GM23338 (cell line): ENCODE data around the gene CMKLR1. TPM values are rescaled to one million over a fixed set of nuclear protein-coding genes. Genes with fewer than 3 reads are reported as not detected.

Experiments
- ATAC-seq: fragments of 200-7000 bp; cut with Tn5 transposase; 3 replicates; pipeline ENCODE4 v1.9.1; 2020
- DNase-seq: peaks from one replicate; pipeline ENCODE4 v3.0.0-alpha.2; 2015; ENCODE audit warnings: low spot score
- H2AFZ ChIP-seq: fragments of 200-600 bp; sonication (generic); 2 replicates; pipeline ENCODE4 v1.8.0; 2016; ENCODE audit warnings: antibody characterized with exemption, mild to moderate bottlenecking, moderate library complexity
- H3F3A ChIP-seq: fragments of 200-600 bp; sonication (generic); replicated peaks from 2 replicates; pipeline ENCODE4 v1.8.0; 2017; ENCODE audit warnings: antibody characterized with exemption, mixed run types, low read depth
- H3K27ac ChIP-seq: fragments of 200-600 bp; sonication (generic); 2 replicates; pipeline ENCODE4 v1.6.1; 2016; ENCODE audit warnings: low read depth
- H3K27me3 ChIP-seq: fragments of 200-600 bp; sonication (generic); 2 replicates; pipeline ENCODE4 v1.8.0; 2016; ENCODE audit warnings: mild to moderate bottlenecking, mixed run types, moderate library complexity; ENCODE audit not compliant: insufficient read depth
- H3K36me3 ChIP-seq: fragments of 200-600 bp; sonication (generic); 2 replicates; pipeline ENCODE4 v1.8.0; 2016; ENCODE audit warnings: mild to moderate bottlenecking; ENCODE audit not compliant: insufficient read depth
- H3K4me1 ChIP-seq: fragments of 200-600 bp; sonication (generic); 2 replicates; pipeline ENCODE4 v1.8.0; 2016; ENCODE audit warnings: mild to moderate bottlenecking, moderate library complexity; ENCODE audit not compliant: insufficient read depth
- H3K4me2 ChIP-seq: fragments of 200-600 bp; sonication (generic); 2 replicates; pipeline ENCODE4 v1.7.1; 2017; ENCODE audit warnings: mixed run types
- H3K4me3 ChIP-seq: fragments of 200-600 bp; sonication (generic); 2 replicates; pipeline ENCODE4 v1.6.1; 2016; ENCODE audit warnings: mixed run types
- H3K79me2 ChIP-seq: fragments of 200-600 bp; sonication (generic); replicated peaks from 2 replicates; pipeline ENCODE4 v1.8.0; 2017; ENCODE audit warnings: mild to moderate bottlenecking; ENCODE audit not compliant: insufficient read depth
- H3K9me2 ChIP-seq: fragments of 200-600 bp; sonication (generic); 2 replicates; pipeline ENCODE4 v1.8.0; 2017; ENCODE audit not compliant: insufficient read depth
- H4K20me1 ChIP-seq: fragments of 200-600 bp; sonication (generic); replicated peaks from 2 replicates; pipeline ENCODE4 v1.8.0; 2017; ENCODE audit warnings: mild to moderate bottlenecking; ENCODE audit not compliant: insufficient read depth
- H3K27ac Mint-ChIP-seq: 2 replicates; pipeline ENCODE4 v1.8.0; 2020; ENCODE audit warnings: inconsistent platforms, mild to moderate bottlenecking, moderate library complexity, mixed read lengths
- H3K27me3 Mint-ChIP-seq: 3 replicates; pipeline ENCODE4 v1.8.0; 2022; ENCODE audit warnings: low read depth, mild to moderate bottlenecking, moderate library complexity, mixed read lengths, inconsistent platforms; ENCODE audit not compliant: insufficient read depth, poor library complexity
- H3K36me3 Mint-ChIP-seq: 3 replicates; pipeline ENCODE4 v1.8.0; 2021; ENCODE audit warnings: low read depth, mild to moderate bottlenecking, inconsistent platforms, moderate library complexity, mixed read lengths
- H3K4me1 Mint-ChIP-seq: 3 replicates; pipeline ENCODE4 v1.8.0; 2020; ENCODE audit warnings: mild to moderate bottlenecking, inconsistent platforms, mixed read lengths
- H3K4me3 Mint-ChIP-seq: 3 replicates; pipeline ENCODE4 v1.8.0; 2021; ENCODE audit warnings: moderate library complexity, mild to moderate bottlenecking, inconsistent platforms, mixed read lengths
- H3K9me3 Mint-ChIP-seq: 3 replicates; pipeline ENCODE4 v1.8.0; 2020; ENCODE audit warnings: moderate library complexity, mild to moderate bottlenecking, inconsistent platforms, mixed read lengths
- CREB1 ChIP-seq: fragments of 250-450 bp; sonication (Bioruptor Pico); IDR thresholded peaks from 2 replicates; pipeline ENCODE4 v1.5.0; 2020; ENCODE audit warnings: low read depth, mild to moderate bottlenecking, moderate library complexity
- CTCF ChIP-seq, 2 experiments: fragments of 200-600 bp in 1 of 2; sonication (generic) in 1 of 2; conservative IDR thresholded peaks; 2 replicates each; pipeline versions ENCODE4 v1.5.1 to v1.6.1; 2016 to 2017; ENCODE audit warnings: antibody characterized with exemption in 2 of 2, low read depth in 2 of 2, mild to moderate bottlenecking in 2 of 2, moderate library complexity in 1 of 2
- EZH2 ChIP-seq: fragments of 200-600 bp; sonication (generic); IDR thresholded peaks from one replicate; pipeline ENCODE4 v1.8.0; 2017; ENCODE audit warnings: antibody characterized with exemption, mild to moderate bottlenecking, low read depth; ENCODE audit not compliant: unreplicated experiment
- EZH2phosphoT487 ChIP-seq: fragments of 200-600 bp; sonication (generic); IDR thresholded peaks from one replicate; pipeline ENCODE4 v1.8.1; 2018; ENCODE audit warnings: antibody characterized with exemption; ENCODE audit not compliant: unreplicated experiment
- JUNB ChIP-seq: IDR thresholded peaks from one replicate; pipeline ENCODE4 v1.6.1; 2016; ENCODE audit warnings: antibody characterized with exemption; ENCODE audit not compliant: unreplicated experiment
- NANOG ChIP-seq: IDR thresholded peaks from 2 replicates; pipeline ENCODE4 v1.6.1; 2016; ENCODE audit warnings: antibody characterized with exemption, borderline replicate concordance
- POLR2AphosphoS5 ChIP-seq: IDR thresholded peaks from 2 replicates; pipeline ENCODE4 v1.6.1; 2016; ENCODE audit warnings: antibody characterized with exemption, low read depth
- REST ChIP-seq: IDR thresholded peaks from one replicate; pipeline ENCODE4 v1.6.1; 2018; ENCODE audit warnings: antibody characterized with exemption; ENCODE audit not compliant: unreplicated experiment
- STAT1 ChIP-seq: IDR thresholded peaks from one replicate; pipeline ENCODE4 v1.6.1; 2016; ENCODE audit warnings: antibody characterized with exemption; ENCODE audit not compliant: unreplicated experiment
- ZNF114 ChIP-seq: fragments of 250-450 bp; sonication (Bioruptor Pico); IDR thresholded peaks from 2 replicates; pipeline ENCODE4 v1.5.0; 2020; ENCODE audit warnings: mild to moderate bottlenecking, moderate library complexity
- ZNF331 ChIP-seq: fragments of 250-450 bp; sonication (Bioruptor Pico); IDR thresholded peaks from 2 replicates; pipeline ENCODE4 v1.5.0; 2020; ENCODE audit warnings: low read depth, mild to moderate bottlenecking, moderate library complexity
- polyA plus RNA-seq: library from polyadenylated mRNA; unstranded; fragments of >200 nt; fragmentation: Nextera tagmentation; extraction: Ambion mirVana; gene quantifications from 2 replicates; pipeline ENCODE4 v1.2.1, GENCODE V29; 2016
- total RNA-seq: library from RNA; depleted of rRNA; stranded (reverse); fragments of >200 nt; shearing (Covaris generic); gene quantifications from 2 replicates; pipeline ENCODE4 v1.2.3, GENCODE V29; 2014
- TF ChIP-seq, protein P1 (sequence below): IDR thresholded peaks from 2 replicates; pipeline ENCODE4 v1.6.1; 2016; ENCODE audit warnings: antibody characterized with exemption
- TF ChIP-seq, protein P2 (sequence below): fragments of 250-450 bp; sonication (Bioruptor Pico); IDR thresholded peaks from 2 replicates; pipeline ENCODE4 v1.5.0; 2020; ENCODE audit warnings: mild to moderate bottlenecking, moderate library complexity

The CMKLR1 gene
- total and polyA plus RNA-seq, 2 experiments from 2014 or later: 0.40 to 2.6 TPM

GRCh38 chr12:108341854-108342847 lies 3.0 kb upstream of the CMKLR1 start:
- no peaks in the 10 kb centered on the region for H3K79me2 ChIP-seq
- no peak for ATAC-seq
- Mint-ChIP-seq H3K9me3 (peaks cover 4% of the 10 kb centered on the region; the same call in 2 of the 3 replicates), H3K27ac (no peak overlapping the region), H3K4me3 (no peak overlapping the region), H3K27me3 (peaks cover 10% of the 10 kb centered on the region), H3K36me3 (no peaks in the 10 kb centered on the region), H3K4me1 (peaks cover 18% of the 10 kb centered on the region)
- no peak overlapping the region for H3K27ac ChIP-seq
- no peaks in the 10 kb centered on the region for H3F3A ChIP-seq
- no peaks in the 10 kb centered on the region for H4K20me1 ChIP-seq
- peaks cover 14% of the 10 kb centered on the region for H3K4me1 ChIP-seq
- H2AFZ ChIP-seq: no peak overlapping the region
- no peak overlapping the region for H3K4me3 ChIP-seq
- no peak for DNase-seq
- H3K4me2 ChIP-seq: no peak overlapping the region
- no peaks in the 10 kb centered on the region for H3K36me3 ChIP-seq
- no peaks in the 10 kb centered on the region for H3K27me3 ChIP-seq
- no peaks in the 10 kb centered on the region for H3K9me2 ChIP-seq
- TF ChIP-seq NANOG (no peak), CTCF (conservative IDR thresholded peaks at IDR 0.05; ENCODE audit: low read depth in 2 of 2) (no peak), STAT1 (no peak), JUNB (no peak), POLR2AphosphoS5 (no peak), ZNF331 (CRISPR knock-in tag) (no peak), ZNF114 (CRISPR knock-in tag) (no peak), CREB1 (CRISPR knock-in tag) (no peak), EZH2phosphoT487 (no peak), EZH2 (no peak), REST (no peak)
- TF ChIP-seq, protein P1, sequence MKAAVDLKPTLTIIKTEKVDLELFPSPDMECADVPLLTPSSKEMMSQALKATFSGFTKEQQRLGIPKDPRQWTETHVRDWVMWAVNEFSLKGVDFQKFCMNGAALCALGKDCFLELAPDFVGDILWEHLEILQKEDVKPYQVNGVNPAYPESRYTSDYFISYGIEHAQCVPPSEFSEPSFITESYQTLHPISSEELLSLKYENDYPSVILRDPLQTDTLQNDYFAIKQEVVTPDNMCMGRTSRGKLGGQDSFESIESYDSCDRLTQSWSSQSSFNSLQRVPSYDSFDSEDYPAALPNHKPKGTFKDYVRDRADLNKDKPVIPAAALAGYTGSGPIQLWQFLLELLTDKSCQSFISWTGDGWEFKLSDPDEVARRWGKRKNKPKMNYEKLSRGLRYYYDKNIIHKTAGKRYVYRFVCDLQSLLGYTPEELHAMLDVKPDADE: no peak
- TF ChIP-seq, protein P2, sequence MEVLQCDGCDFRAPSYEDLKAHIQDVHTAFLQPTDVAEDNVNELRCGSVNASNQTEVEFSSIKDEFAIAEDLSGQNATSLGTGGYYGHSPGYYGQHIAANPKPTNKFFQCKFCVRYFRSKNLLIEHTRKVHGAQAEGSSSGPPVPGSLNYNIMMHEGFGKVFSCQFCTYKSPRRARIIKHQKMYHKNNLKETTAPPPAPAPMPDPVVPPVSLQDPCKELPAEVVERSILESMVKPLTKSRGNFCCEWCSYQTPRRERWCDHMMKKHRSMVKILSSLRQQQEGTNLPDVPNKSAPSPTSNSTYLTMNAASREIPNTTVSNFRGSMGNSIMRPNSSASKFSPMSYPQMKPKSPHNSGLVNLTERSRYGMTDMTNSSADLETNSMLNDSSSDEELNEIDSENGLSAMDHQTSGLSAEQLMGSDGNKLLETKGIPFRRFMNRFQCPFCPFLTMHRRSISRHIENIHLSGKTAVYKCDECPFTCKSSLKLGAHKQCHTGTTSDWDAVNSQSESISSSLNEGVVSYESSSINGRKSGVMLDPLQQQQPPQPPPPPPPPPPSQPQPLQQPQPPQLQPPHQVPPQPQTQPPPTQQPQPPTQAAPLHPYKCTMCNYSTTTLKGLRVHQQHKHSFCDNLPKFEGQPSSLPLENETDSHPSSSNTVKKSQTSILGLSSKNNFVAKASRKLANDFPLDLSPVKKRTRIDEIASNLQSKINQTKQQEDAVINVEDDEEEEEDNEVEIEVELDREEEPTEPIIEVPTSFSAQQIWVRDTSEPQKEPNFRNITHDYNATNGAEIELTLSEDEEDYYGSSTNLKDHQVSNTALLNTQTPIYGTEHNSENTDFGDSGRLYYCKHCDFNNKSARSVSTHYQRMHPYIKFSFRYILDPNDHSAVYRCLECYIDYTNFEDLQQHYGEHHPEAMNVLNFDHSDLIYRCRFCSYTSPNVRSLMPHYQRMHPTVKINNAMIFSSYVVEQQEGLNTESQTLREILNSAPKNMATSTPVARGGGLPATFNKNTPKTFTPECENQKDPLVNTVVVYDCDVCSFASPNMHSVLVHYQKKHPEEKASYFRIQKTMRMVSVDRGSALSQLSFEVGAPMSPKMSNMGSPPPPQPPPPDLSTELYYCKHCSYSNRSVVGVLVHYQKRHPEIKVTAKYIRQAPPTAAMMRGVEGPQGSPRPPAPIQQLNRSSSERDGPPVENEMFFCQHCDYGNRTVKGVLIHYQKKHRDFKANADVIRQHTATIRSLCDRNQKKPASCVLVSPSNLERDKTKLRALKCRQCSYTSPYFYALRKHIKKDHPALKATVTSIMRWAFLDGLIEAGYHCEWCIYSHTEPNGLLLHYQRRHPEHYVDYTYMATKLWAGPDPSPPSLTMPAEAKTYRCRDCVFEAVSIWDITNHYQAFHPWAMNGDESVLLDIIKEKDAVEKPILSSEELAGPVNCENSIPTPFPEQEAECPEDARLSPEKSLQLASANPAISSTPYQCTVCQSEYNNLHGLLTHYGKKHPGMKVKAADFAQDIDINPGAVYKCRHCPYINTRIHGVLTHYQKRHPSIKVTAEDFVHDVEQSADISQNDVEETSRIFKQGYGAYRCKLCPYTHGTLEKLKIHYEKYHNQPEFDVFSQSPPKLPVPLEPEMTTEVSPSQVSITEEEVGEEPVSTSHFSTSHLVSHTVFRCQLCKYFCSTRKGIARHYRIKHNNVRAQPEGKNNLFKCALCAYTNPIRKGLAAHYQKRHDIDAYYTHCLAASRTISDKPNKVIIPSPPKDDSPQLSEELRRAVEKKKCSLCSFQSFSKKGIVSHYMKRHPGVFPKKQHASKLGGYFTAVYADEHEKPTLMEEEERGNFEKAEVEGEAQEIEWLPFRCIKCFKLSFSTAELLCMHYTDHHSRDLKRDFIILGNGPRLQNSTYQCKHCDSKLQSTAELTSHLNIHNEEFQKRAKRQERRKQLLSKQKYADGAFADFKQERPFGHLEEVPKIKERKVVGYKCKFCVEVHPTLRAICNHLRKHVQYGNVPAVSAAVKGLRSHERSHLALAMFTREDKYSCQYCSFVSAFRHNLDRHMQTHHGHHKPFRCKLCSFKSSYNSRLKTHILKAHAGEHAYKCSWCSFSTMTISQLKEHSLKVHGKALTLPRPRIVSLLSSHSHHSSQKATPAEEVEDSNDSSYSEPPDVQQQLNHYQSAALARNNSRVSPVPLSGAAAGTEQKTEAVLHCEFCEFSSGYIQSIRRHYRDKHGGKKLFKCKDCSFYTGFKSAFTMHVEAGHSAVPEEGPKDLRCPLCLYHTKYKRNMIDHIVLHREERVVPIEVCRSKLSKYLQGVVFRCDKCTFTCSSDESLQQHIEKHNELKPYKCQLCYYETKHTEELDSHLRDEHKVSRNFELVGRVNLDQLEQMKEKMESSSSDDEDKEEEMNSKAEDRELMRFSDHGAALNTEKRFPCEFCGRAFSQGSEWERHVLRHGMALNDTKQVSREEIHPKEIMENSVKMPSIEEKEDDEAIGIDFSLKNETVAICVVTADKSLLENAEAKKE (CRISPR knock-in tag): no peak
